ENCODE data around the gene SPATC1L. TPM values are rescaled to one million over a fixed set of nuclear protein-coding genes. Genes with fewer than 3 reads are reported as not detected.

Gene SPATC1L
- total RNA-seq, 2 experiments from 2014 or later = 4.7 to 8.3 TPM

DNA sequence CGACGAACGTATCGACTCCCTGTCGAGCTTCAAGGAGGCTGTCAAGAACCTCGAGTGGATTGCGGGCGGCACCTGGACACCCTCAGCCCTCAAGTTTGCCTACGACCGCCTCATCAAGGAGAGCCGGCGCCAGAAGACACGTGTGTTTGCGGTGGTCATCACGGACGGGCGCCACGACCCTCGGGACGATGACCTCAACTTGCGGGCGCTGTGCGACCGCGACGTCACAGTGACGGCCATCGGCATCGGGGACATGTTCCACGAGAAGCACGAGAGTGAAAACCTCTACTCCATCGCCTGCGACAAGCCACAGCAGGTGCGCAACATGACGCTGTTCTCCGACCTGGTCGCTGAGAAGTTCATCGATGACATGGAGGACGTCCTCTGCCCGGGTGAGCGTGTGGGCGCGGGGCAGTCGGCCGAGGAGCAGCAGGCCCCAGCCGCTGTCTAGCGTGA is 58.4 kb downstream of the SPATC1L start:
- intact Hi-C loops (cut with micrococcal nuclease; ENCODE audit: unreplicated experiment) = no loop called here
- Histone ChIP-seq H3K4me1 (ENCODE audit: insufficient read depth, low read length, poor library complexity, severe bottlenecking) (no peaks in the 10 kb centered on the region), H3K9me2 (ENCODE audit: insufficient read depth, low read length) (no peaks in the 10 kb centered on the region), H3K4me2 (ENCODE audit: low read length) (no peak overlapping the region), H3K79me2 (ENCODE audit: insufficient read depth, low read depth, low read length) (no peaks in the 10 kb centered on the region), H4K20me1 (ENCODE audit: insufficient read depth, low read length) (no peaks in the 10 kb centered on the region), H2AFZ (ENCODE audit: low read length) (no peak overlapping the region), H3K4me3 (ENCODE audit: low read depth, low read length, poor library complexity, severe bottlenecking) (no peak overlapping the region), H3K27ac (ENCODE audit: low read depth, low read length, poor library complexity, severe bottlenecking) (no peak overlapping the region), H3K36me3 (ENCODE audit: insufficient read depth, low read length) (no peaks in the 10 kb centered on the region), H3K9me3 (ENCODE audit: low read length) (no peaks in the 10 kb centered on the region)
- no TSS peak for BruUV-seq (replicated peaks)
- CTCF ChIA-PET (ENCODE audit: unreplicated experiment) = no interaction called here
- POLR2A ChIA-PET = no interaction called here
- TF ChIP-seq EZH2phosphoT487 (IDR thresholded peaks at IDR 0.05; ENCODE audit: borderline replicate concordance, low read depth, low read length) (no peak), CTCF (conservative IDR thresholded peaks at IDR 0.05; ENCODE audit: low read length) (no peak)
- DNase-seq (ENCODE audit: low spot score) = no peak

- DNase-seq (ENCODE audit: low spot score) = no peak
- no peak overlapping the region for H3K4me2 ChIP-seq (ENCODE audit: low read length)
- no peaks in the 10 kb centered on the region for H3K9me3 ChIP-seq (ENCODE audit: low read length)
- BruUV-seq (replicated peaks) = no TSS peak
- H3K4me3 ChIP-seq (ENCODE audit: low read depth, low read length, poor library complexity, severe bottlenecking) = no peak overlapping the region
- no peaks in the 10 kb centered on the region for H3K9me2 ChIP-seq (ENCODE audit: insufficient read depth, low read length)
- no peaks in the 10 kb centered on the region for H3K79me2 ChIP-seq (ENCODE audit: insufficient read depth, low read depth, low read length)
- intact Hi-C loops (cut with micrococcal nuclease; ENCODE audit: unreplicated experiment) = no loop called here
- TF ChIP-seq CTCF (conservative IDR thresholded peaks at IDR 0.05; ENCODE audit: low read length) = no peak
- no peak for TF ChIP-seq EZH2phosphoT487 (IDR thresholded peaks at IDR 0.05; ENCODE audit: borderline replicate concordance, low read depth, low read length)
- no peak overlapping the region for H2AFZ ChIP-seq (ENCODE audit: low read length)
- CTCF ChIA-PET (ENCODE audit: unreplicated experiment) = no interaction called here
- H3K27ac ChIP-seq (ENCODE audit: low read depth, low read length, poor library complexity, severe bottlenecking) = no peak overlapping the region
- no peaks in the 10 kb centered on the region for H3K36me3 ChIP-seq (ENCODE audit: insufficient read depth, low read length)
- POLR2A ChIA-PET = no interaction called here
- H3K4me1 ChIP-seq (ENCODE audit: insufficient read depth, low read length, poor library complexity, severe bottlenecking) = no peaks in the 10 kb centered on the region
- H4K20me1 ChIP-seq (ENCODE audit: insufficient read depth, low read length) = no peaks in the 10 kb centered on the region
These were observed 59.1 kb downstream of the SPATC1L start for GRCh38 chr21:46124926-46125845.

All from OCI-LY7 (cell line).